Mesenchymal stem cell (in vitro differentiated cells and primary cell): ENCODE data around the gene SLC16A13.

ENCODE experiments used
- DNase-seq: peaks from one replicate; pipeline ENCODE4 v3.0.0-alpha.2; 2013
- H2AFZ ChIP-seq: one replicate; pipeline ENCODE4 v1.6.1; 2013; ENCODE audit warnings: low read depth, mild to moderate bottlenecking, control low read depth, inconsistent platforms, low read length, moderate library complexity
- H2AK5ac ChIP-seq: 2 replicates; pipeline ENCODE4 v1.6.1; 2013; ENCODE audit warnings: low read length, moderate library complexity, mild to moderate bottlenecking, inconsistent platforms; ENCODE audit not compliant: severe bottlenecking
- H2BK120ac ChIP-seq: one replicate; pipeline ENCODE4 v1.6.1; 2013; ENCODE audit warnings: low read depth, mild to moderate bottlenecking, inconsistent platforms, low read length, moderate library complexity
- H2BK12ac ChIP-seq, 2 experiments: one replicate each; pipeline ENCODE4 v1.6.1; 2013; ENCODE audit warnings: inconsistent platforms in 2 of 2, low read length in 2 of 2, mild to moderate bottlenecking in 2 of 2, moderate library complexity in 2 of 2, control low read depth in 1 of 2
- H2BK15ac ChIP-seq: one replicate; pipeline ENCODE4 v1.6.1; 2013; ENCODE audit warnings: mild to moderate bottlenecking, low read depth, inconsistent platforms; ENCODE audit not compliant: poor library complexity, severe bottlenecking
- H2BK5ac ChIP-seq: 2 replicates; pipeline ENCODE4 v1.6.1; 2013; ENCODE audit warnings: low read depth, mild to moderate bottlenecking, low read length, control low read depth, inconsistent platforms; ENCODE audit not compliant: poor library complexity, severe bottlenecking
- H3K14ac ChIP-seq, 2 experiments: one replicate each; pipeline ENCODE4 v1.6.1; 2013; ENCODE audit warnings: inconsistent platforms in 2 of 2, low read length in 2 of 2, control low read depth in 1 of 2, mild to moderate bottlenecking in 1 of 2, moderate library complexity in 1 of 2
- H3K18ac ChIP-seq, 2 experiments: one replicate each; pipeline ENCODE4 v1.6.1; 2013; ENCODE audit warnings: inconsistent platforms in 2 of 2, low read length in 2 of 2, control low read depth in 1 of 2, low read depth in 1 of 2, mild to moderate bottlenecking in 1 of 2
- H3K23ac ChIP-seq, 2 experiments: one replicate each; pipeline ENCODE4 v1.6.1; 2013; ENCODE audit warnings: inconsistent platforms in 2 of 2, low read length in 2 of 2, mild to moderate bottlenecking in 2 of 2, moderate library complexity in 2 of 2, control low read depth in 1 of 2
- H3K27ac ChIP-seq: 2 replicates; pipeline ENCODE4 v1.5.1; 2013; ENCODE audit warnings: mild to moderate bottlenecking, moderate library complexity, low read length, control low read depth, inconsistent platforms; ENCODE audit not compliant: poor library complexity, severe bottlenecking
- H3K27me3 ChIP-seq, 2 experiments: 2 replicates each; pipeline versions ENCODE4 v1.6.1 to v1.7.0; 2013; ENCODE audit warnings: low read length in 2 of 2, mild to moderate bottlenecking in 2 of 2, moderate library complexity in 2 of 2, control low read depth in 1 of 2, inconsistent platforms in 1 of 2; ENCODE audit not compliant: control insufficient read depth in 1 of 2, insufficient read depth in 1 of 2
- H3K36me3 ChIP-seq, 2 experiments: 2 replicates each; pipeline versions ENCODE4 v1.6.1 to v1.7.0; 2013; ENCODE audit warnings: low read length in 2 of 2, control low read depth in 1 of 2, inconsistent platforms in 1 of 2, low read depth in 1 of 2, mild to moderate bottlenecking in 1 of 2; ENCODE audit not compliant: insufficient read depth in 2 of 2, control insufficient read depth in 1 of 2
- H3K4ac ChIP-seq, 2 experiments: one replicate each; pipeline ENCODE4 v1.6.1; 2013; ENCODE audit warnings: inconsistent platforms in 2 of 2, low read length in 2 of 2, mild to moderate bottlenecking in 2 of 2, moderate library complexity in 2 of 2, control low read depth in 1 of 2, low read depth in 1 of 2
- H3K4me1 ChIP-seq: 2 replicates; pipeline ENCODE4 v1.6.1; 2013; ENCODE audit warnings: low read depth, low read length, control low read depth; ENCODE audit not compliant: control insufficient read depth, insufficient read depth
- H3K4me2 ChIP-seq: 2 replicates; pipeline ENCODE4 v1.6.1; 2013; ENCODE audit warnings: low read length, mild to moderate bottlenecking, inconsistent platforms; ENCODE audit not compliant: poor library complexity, severe bottlenecking
- H3K4me3 ChIP-seq, 2 experiments: 2 replicates each; pipeline versions ENCODE4 v1.5.1 to v1.7.0; 2013; ENCODE audit warnings: low read length in 2 of 2, mild to moderate bottlenecking in 2 of 2, control low read depth in 1 of 2, low read depth in 1 of 2; ENCODE audit not compliant: insufficient read depth in 1 of 2
- H3K79me1 ChIP-seq: replicated peaks from 2 replicates; pipeline ENCODE4 v1.6.1; 2013; ENCODE audit warnings: mild to moderate bottlenecking, control low read depth, low read length, inconsistent platforms; ENCODE audit not compliant: poor library complexity, severe bottlenecking
- H3K9ac ChIP-seq: 2 replicates; pipeline ENCODE4 v1.7.0; 2013; ENCODE audit warnings: mild to moderate bottlenecking, low read length, moderate library complexity
- H3K9me3 ChIP-seq: 2 replicates; pipeline ENCODE4 v1.7.0; 2013; ENCODE audit warnings: mild to moderate bottlenecking, low read length; ENCODE audit not compliant: control insufficient read depth
- H4K8ac ChIP-seq: one replicate; pipeline ENCODE4 v1.6.1; 2013; ENCODE audit warnings: inconsistent platforms, mild to moderate bottlenecking, low read length, moderate library complexity
- H4K91ac ChIP-seq: one replicate; pipeline ENCODE4 v1.6.1; 2013; ENCODE audit warnings: mild to moderate bottlenecking, low read length, inconsistent platforms
- WGBS: methylation state at CpG from one replicate; pipeline ENCODE4 v1.1.7; 2013; ENCODE audit warnings: mixed read lengths; 5-methylcytosine and 5-hydroxymethylcytosine counted together

The SLC16A13 gene

DNA sequence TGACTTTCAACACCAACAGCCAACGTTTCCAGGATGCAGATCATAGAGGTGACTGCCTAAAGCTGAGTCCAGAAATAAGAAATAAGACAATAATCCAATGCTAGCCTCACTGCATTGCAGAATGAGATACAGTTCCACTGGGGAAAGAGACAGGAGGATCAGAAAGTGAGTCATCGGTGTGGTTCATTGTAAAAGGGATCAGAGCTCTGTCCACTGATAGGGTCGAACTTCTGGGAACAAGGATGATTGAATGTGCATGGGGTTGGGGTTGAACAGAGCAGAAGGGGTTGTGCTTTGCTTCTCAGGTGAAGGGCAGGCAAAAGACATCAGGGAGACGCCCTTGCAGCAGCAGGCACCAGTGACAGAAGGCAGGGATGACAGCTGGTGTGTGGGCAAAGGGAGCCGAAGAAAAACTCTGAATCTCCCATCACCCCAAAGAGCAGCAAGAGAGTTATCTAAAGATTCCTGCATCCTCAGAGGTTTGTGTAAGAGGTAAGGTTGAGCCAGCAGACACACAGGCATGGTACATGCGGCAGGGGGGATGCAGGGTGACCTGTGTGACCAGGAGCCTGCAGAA is 27.8 kb downstream of the SLC16A13 start:
- no peak overlapping the region for H4K91ac ChIP-seq
- peaks cover 0 to 40% of the 10 kb centered on the region in 2 experiments for H3K27me3 ChIP-seq
- H3K79me1 ChIP-seq: no peaks in the 10 kb centered on the region
- H3K9me3 ChIP-seq: peaks cover 18% of the 10 kb centered on the region
- no peak overlapping the region for H3K14ac ChIP-seq
- no peak overlapping the region for H3K23ac ChIP-seq
- H3K4me2 ChIP-seq: no peak overlapping the region
- no peak overlapping the region for H3K4ac ChIP-seq
- peaks cover 16% of the 10 kb centered on the region for H3K4me1 ChIP-seq
- no peaks in the 10 kb centered on the region for H3K36me3 ChIP-seq
- H3K9ac ChIP-seq: no peak overlapping the region
- no peak overlapping the region for H3K18ac ChIP-seq
- H2BK12ac ChIP-seq: no peak overlapping the region
- 50% methylated on average over 4 of the region's 6 CpGs for WGBS
- no peak overlapping the region for H4K8ac ChIP-seq
- H3K4me3 ChIP-seq: no peak overlapping the region
- no peak for DNase-seq
- no peak overlapping the region for H2AFZ ChIP-seq
- H3K27ac ChIP-seq: peak overlapping the region; percentile 39
- no peak overlapping the region for H2AK5ac ChIP-seq
- H2BK15ac ChIP-seq: no peak overlapping the region
- H2BK5ac ChIP-seq: no peak overlapping the region
- no peak overlapping the region for H2BK120ac ChIP-seq

DNA sequence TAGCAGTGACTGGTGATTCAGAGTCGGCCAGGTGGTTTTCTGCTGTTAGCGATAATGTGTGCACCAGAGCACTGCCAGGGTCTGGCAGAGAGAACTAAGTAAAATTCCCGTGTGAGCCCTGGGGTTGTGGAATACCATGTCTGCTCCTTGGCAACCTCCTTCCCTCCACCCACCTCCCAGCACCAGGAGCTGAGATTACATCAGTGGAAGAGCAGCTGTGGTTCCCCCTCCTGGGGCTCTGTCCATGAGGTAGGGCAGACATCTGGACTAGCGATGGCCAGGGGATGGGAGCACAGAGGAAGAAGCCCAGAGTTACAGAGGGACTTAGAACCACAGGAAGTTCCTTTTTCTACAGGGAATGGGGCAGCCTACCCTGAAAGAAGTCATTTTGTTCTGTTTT is 28.4 kb downstream of the SLC16A13 start:
- Histone ChIP-seq H2AFZ (no peak overlapping the region), H3K27me3 (peaks cover 0 to 40% of the 10 kb centered on the region in 2 experiments), H4K91ac (peak overlapping the region; percentile 50), H2BK5ac (no peak overlapping the region), H3K4me3 (no peak overlapping the region), H2BK15ac (no peak overlapping the region), H3K18ac (no peak overlapping the region), H3K4me1 (peaks cover 16% of the 10 kb centered on the region), H2BK120ac (no peak overlapping the region), H3K9me3 (peaks cover 24% of the 10 kb centered on the region), H3K9ac (no peak overlapping the region), H3K4ac (no peak overlapping the region), H2BK12ac (no peak overlapping the region), H4K8ac (no peak overlapping the region), H3K36me3 (no peaks in the 10 kb centered on the region), H3K27ac (peak overlapping the region; percentile 44), H3K14ac (no peak overlapping the region), H3K4me2 (no peak overlapping the region), H3K79me1 (no peaks in the 10 kb centered on the region), H3K23ac (no peak overlapping the region), H2AK5ac (no peak overlapping the region)
- no peak for DNase-seq
- 70% methylated on average over 4 of the region's 4 CpGs for WGBS

DNA sequence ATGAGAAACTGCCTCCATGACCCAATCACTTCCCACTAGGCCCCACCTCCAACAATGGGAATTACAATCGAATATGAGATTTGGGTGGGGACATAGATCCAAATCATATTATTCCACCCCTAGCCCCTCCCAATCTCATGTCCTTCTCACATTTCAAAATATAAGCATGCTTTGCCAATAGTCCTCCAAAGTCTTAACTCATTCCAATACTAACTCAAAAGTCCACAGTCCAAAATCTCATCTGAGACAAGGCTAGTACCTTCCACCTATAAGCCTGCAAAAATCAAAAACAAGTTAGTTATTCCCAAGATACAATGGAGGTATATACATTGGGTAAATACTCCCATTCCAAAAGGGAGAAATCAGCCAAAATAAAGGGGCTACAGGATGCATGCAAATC is 31.4 kb downstream of the SLC16A13 start:
- no peak overlapping the region for H3K27ac ChIP-seq
- no peak overlapping the region for H4K91ac ChIP-seq
- no peak for DNase-seq
- H3K14ac ChIP-seq: no peak overlapping the region
- no peak overlapping the region for H3K18ac ChIP-seq
- no peak overlapping the region for H2BK12ac ChIP-seq
- H3K79me1 ChIP-seq: no peaks in the 10 kb centered on the region
- no peak overlapping the region for H3K4me3 ChIP-seq
- no peak overlapping the region for H2BK5ac ChIP-seq
- H4K8ac ChIP-seq: no peak overlapping the region
- H2AK5ac ChIP-seq: no peak overlapping the region
- no peak overlapping the region for H3K4me2 ChIP-seq
- no peak overlapping the region for H2BK120ac ChIP-seq
- no peak overlapping the region for H3K4ac ChIP-seq
- H3K23ac ChIP-seq: no peak overlapping the region
- peaks cover 11% of the 10 kb centered on the region for H3K4me1 ChIP-seq
- H3K9ac ChIP-seq: no peak overlapping the region
- H3K9me3 ChIP-seq: peaks cover 26% of the 10 kb centered on the region
- no peaks in the 10 kb centered on the region for H3K36me3 ChIP-seq
- 68% methylated on average over 1 of the region's 1 CpG for WGBS
- no peak overlapping the region for H2AFZ ChIP-seq
- no peak overlapping the region for H2BK15ac ChIP-seq
- H3K27me3 ChIP-seq: peaks cover 13 to 43% of the 10 kb centered on the region in 2 experiments

DNA sequence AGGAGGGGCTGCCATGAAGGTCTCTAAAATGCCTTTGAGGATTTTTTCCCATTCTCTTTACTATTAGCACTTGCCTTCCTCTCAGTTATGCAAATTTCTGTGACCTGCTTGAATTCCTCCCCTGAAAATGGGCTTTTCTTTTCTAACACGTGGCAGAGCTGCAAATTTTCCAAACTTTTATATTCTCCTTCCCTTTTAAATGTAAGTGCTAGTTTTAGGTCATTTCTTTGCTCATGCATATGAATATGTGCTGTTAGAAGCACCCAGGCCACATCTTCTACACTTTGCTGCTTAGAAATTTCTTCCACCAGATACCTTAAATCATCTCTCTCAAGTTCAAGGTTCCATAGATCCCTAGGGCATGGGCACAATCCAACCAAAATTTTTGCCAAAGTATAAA is 32.5 kb downstream of the SLC16A13 start:
- Histone ChIP-seq H3K14ac (no peak overlapping the region), H4K8ac (no peak overlapping the region), H3K4ac (no peak overlapping the region), H2AFZ (no peak overlapping the region), H3K79me1 (no peaks in the 10 kb centered on the region), H3K23ac (no peak overlapping the region), H3K9me3 (peaks cover 26% of the 10 kb centered on the region), H3K36me3 (no peaks in the 10 kb centered on the region), H3K4me3 (no peak overlapping the region), H3K27me3 (peaks cover 18 to 46% of the 10 kb centered on the region in 2 experiments), H3K4me2 (no peak overlapping the region), H2BK5ac (no peak overlapping the region), H2AK5ac (no peak overlapping the region), H3K27ac (no peak overlapping the region), H4K91ac (no peak overlapping the region), H3K4me1 (peaks cover 11% of the 10 kb centered on the region), H2BK15ac (no peak overlapping the region), H2BK120ac (no peak overlapping the region), H3K18ac (no peak overlapping the region), H3K9ac (no peak overlapping the region), H2BK12ac (no peak overlapping the region)
- WGBS: no CpG with 5 or more reads among the region's 1 CpG
- DNase-seq: no peak
